ENCODE measurements around the gene CENPL. TPM values are rescaled to one million over a fixed set of nuclear protein-coding genes. Genes with fewer than 3 reads are reported as not detected.

The CENPL gene
- total and polyA plus RNA-seq, 9 of the 15 experiments (the other 6 are each of a cell fraction or from before 2014, with no cell fraction given), result 33.0 to 52.7 (median 39.7) TPM

- TF ChIP-seq MGA (IDR thresholded peaks at IDR 0.05), result no peak
- no peak for TF ChIP-seq MEF2A (IDR thresholded peaks at IDR 0.05; ENCODE audit: control insufficient read depth, low read depth, low read length)
- no peak for TF ChIP-seq SP2 (IDR thresholded peaks at IDR 0.05; ENCODE audit: extremely low read depth, low read depth, low read length, poor library complexity, severe bottlenecking)
- TF ChIP-seq MTF1 (CRISPR knock-in tag; IDR thresholded peaks at IDR 0.05; ENCODE audit: borderline replicate concordance), result no peak
- TF ChIP-seq L3MBTL2 (IDR thresholded peaks at IDR 0.05), result no peak
- TF ChIP-seq FOXO4 (CRISPR knock-in tag; IDR thresholded peaks at IDR 0.05), result no peak
- no peak for TF ChIP-seq IRF2 (CRISPR knock-in tag; IDR thresholded peaks at IDR 0.05)
- TF ChIP-seq SLC30A9 (CRISPR knock-in tag; IDR thresholded peaks at IDR 0.05), result no peak
- TF ChIP-seq PATZ1 (CRISPR knock-in tag; IDR thresholded peaks at IDR 0.05; ENCODE audit: borderline replicate concordance), result no peak
- TF ChIP-seq MXI1 (IDR thresholded peaks at IDR 0.05; ENCODE audit: low read depth, low read length), result no peak
- TF ChIP-seq ZFPM2 (CRISPR knock-in tag; IDR thresholded peaks at IDR 0.05), result no peak
- TF ChIP-seq MCM2 (IDR thresholded peaks at IDR 0.05; ENCODE audit: low read depth), result no peak
Observed at GRCh38 chr1:173863224-173864161, 38.8 kb upstream of the CENPL start (continued).
